ENCODE results near the gene CTR9.
"Not testable (repeated sequence)": the region's sequence is repeated elsewhere in the genome, so short reads cannot be mapped to it uniquely, and the experiment has no call there.

Gene CTR9

GRCh38 chr11:10785146-10785474, 34.1 kb downstream of the CTR9 start:
- no peak for DNase-seq

- DNase-seq = no peak
Measured at GRCh38 chr11:10786451-10786850, 35.4 kb downstream of the CTR9 start.

- peak; percentile 75 for DNase-seq
Measured at GRCh38 chr11:10792385-10793068, 41.5 kb downstream of the CTR9 start.

GRCh38 chr11:10793470-10794255, 42.6 kb downstream of the CTR9 start:
- no peak for DNase-seq

GRCh38 chr11:10796191-10796590, 45.1 kb downstream of the CTR9 start:
- no peak for DNase-seq

GRCh38 chr11:10797001-10797400, 46.0 kb downstream of the CTR9 start:
- DNase-seq = no peak

- DNase-seq = no peak
Measured at GRCh38 chr11:10797531-10797930, 46.5 kb downstream of the CTR9 start.

GRCh38 chr11:10798330-10798928, 47.4 kb downstream of the CTR9 start:
- no peak for DNase-seq

GRCh38 chr11:10800292-10800691, 49.2 kb downstream of the CTR9 start:
- DNase-seq = no peak

- no peak for DNase-seq
Measured at GRCh38 chr11:10803676-10804075, 52.6 kb downstream of the CTR9 start.

- DNase-seq = no peak
Measured at GRCh38 chr11:10805741-10806140, 54.7 kb downstream of the CTR9 start.

- DNase-seq = no peak
Measured at GRCh38 chr11:10806206-10806605, 55.2 kb downstream of the CTR9 start.

- DNase-seq = peak; percentile 25
Measured at GRCh38 chr11:10807493-10808234, 56.6 kb downstream of the CTR9 start.

GRCh38 chr11:10808235-10808552, 57.1 kb downstream of the CTR9 start:
- no peak for DNase-seq

GRCh38 chr11:10808553-10809372, 57.7 kb downstream of the CTR9 start, which contains the start of gene EIF4G2:
Gene EIF4G2, minus strand, starts transcription at chr11:10808926.
- peak; percentile 95 for DNase-seq

GRCh38 chr11:10809373-10810160, 58.5 kb downstream of the CTR9 start:
- peak; percentile 32 for DNase-seq

GRCh38 chr11:10813945-10814344, 62.9 kb downstream of the CTR9 start:
- DNase-seq = no peak

- DNase-seq = no peak
Measured at GRCh38 chr11:10818594-10818993, 67.5 kb downstream of the CTR9 start.

GRCh38 chr11:10822491-10822890, 71.4 kb downstream of the CTR9 start:
- not testable (repeated sequence) for DNase-seq

GRCh38 chr11:10823152-10823579, 72.1 kb downstream of the CTR9 start:
- DNase-seq = no peak

GRCh38 chr11:10824888-10825287, 73.8 kb downstream of the CTR9 start:
- DNase-seq = no peak

- no peak for DNase-seq
Measured at GRCh38 chr11:10828402-10828801, 77.4 kb downstream of the CTR9 start.
